ENCODE measurements around the gene MMRN2.

GRCh38 chr10:86956848-86957448, 467 bp downstream of the MMRN2 start:
- TF ChIP-seq CTCF (IDR thresholded peaks at IDR 0.05 in 2 of 3, conservative IDR thresholded peaks at IDR 0.05 in 1 of 3; ENCODE audit: borderline replicate concordance in 1 of 3, insufficient read depth in 1 of 3, low read depth in 2 of 3, low read length in 2 of 3) (no peak), EZH2 (IDR thresholded peaks at IDR 0.05) (no peak), SIN3A (IDR thresholded peaks at IDR 0.05; ENCODE audit: low read depth) (no peak), JUND (IDR thresholded peaks at IDR 0.05) (no peak), RAD21 (IDR thresholded peaks at IDR 0.05; ENCODE audit: low read depth) (no peak), POLR2A (IDR thresholded peaks at IDR 0.05; ENCODE audit: borderline replicate concordance, extremely low read depth, insufficient read depth, insufficient read length) (no peak), ATF3 (IDR thresholded peaks at IDR 0.05) (no peak), MAX (IDR thresholded peaks at IDR 0.05) (no peak), ZNF274 (IDR thresholded peaks at IDR 0.05; ENCODE audit: low read depth, low read length) (no peak), SP1 (IDR thresholded peaks at IDR 0.05; ENCODE audit: low read depth) (no peak), POLR2AphosphoS5 (IDR thresholded peaks at IDR 0.05; ENCODE audit: low read depth, low read length) (no peak), EZH2phosphoT487 (IDR thresholded peaks at IDR 0.05; ENCODE audit: borderline replicate concordance) (no peak)
